MCF 10A (cell line): ENCODE results near the gene CALHM1. TPM values are rescaled to one million over a fixed set of nuclear protein-coding genes. Genes with fewer than 3 reads are reported as not detected.

ENCODE experiments used
- BruUV-seq: library from RNA; stranded (reverse); fragments of 400-500 nt; replicated peaks from 2 replicates; lab custom pipeline; 2021; lab: Mats Ljungman, UMichigan
- CTCF ChIA-PET: fragments of 300-600 bp; sonication (Branson Sonifier 250); formaldehyde crosslinking; extraction: SDS; loops from one replicate; lab custom pipeline; 2021; ENCODE audit warnings: antibody characterized with exemption, inconsistent platforms; lab: Yijun Ruan, JAX
- POLR2A ChIA-PET: fragments of 300-600, 350-650 bp; sonication (Branson Sonifier 250); formaldehyde crosslinking; extraction: SDS; loops from one replicate; lab custom pipeline; 2020; ENCODE audit warnings: antibody characterized with exemption, inconsistent platforms; lab: Yijun Ruan, JAX
- DNase-seq: peaks from one replicate; pipeline ENCODE4 v3.0.0-alpha.2; 2018; ENCODE audit not compliant: unreplicated experiment
- H3K27ac Mint-ChIP-seq: one replicate; pipeline ENCODE4 v1.8.0; 2022; ENCODE audit warnings: mild to moderate bottlenecking, low read depth, mixed read lengths; ENCODE audit not compliant: unreplicated experiment
- H3K27me3 Mint-ChIP-seq: one replicate; pipeline ENCODE4 v1.8.0; 2022; ENCODE audit warnings: mixed read lengths; ENCODE audit not compliant: insufficient read depth, unreplicated experiment
- H3K36me3 Mint-ChIP-seq: one replicate; pipeline ENCODE4 v1.8.0; 2022; ENCODE audit warnings: mild to moderate bottlenecking, moderate library complexity, mixed read lengths; ENCODE audit not compliant: insufficient read depth, unreplicated experiment
- H3K4me1 Mint-ChIP-seq: one replicate; pipeline ENCODE4 v1.8.0; 2022; ENCODE audit warnings: mixed read lengths; ENCODE audit not compliant: insufficient read depth, unreplicated experiment
- H3K4me3 Mint-ChIP-seq: one replicate; pipeline ENCODE4 v1.8.0; 2022; ENCODE audit warnings: mild to moderate bottlenecking, moderate library complexity, mixed read lengths; ENCODE audit not compliant: unreplicated experiment
- H3K9me3 Mint-ChIP-seq: one replicate; pipeline ENCODE4 v1.8.0; 2022; ENCODE audit warnings: mixed read lengths; ENCODE audit not compliant: unreplicated experiment
- intact Hi-C: fragments of 100-400 bp; cut with micrococcal nuclease; formaldehyde crosslinking; loops from 2 replicates; pipeline ENCODE4 v1.14.1; 2022
- total RNA-seq: library from RNA; stranded (reverse); gene quantifications from 2 replicates; pipeline ENCODE4 v1.2.3, GENCODE V29; 2022
- TF ChIP-seq, protein P1 (sequence below): fragments of 200-600 bp; IDR thresholded peaks from one replicate; pipeline ENCODE4 v1.8.0; 2022; ENCODE audit warnings: antibody characterized with exemption, mild to moderate bottlenecking; ENCODE audit not compliant: unreplicated experiment

CALHM1 gene
- total RNA-seq, 1 experiment from 2014 or later = not detected

DNA sequence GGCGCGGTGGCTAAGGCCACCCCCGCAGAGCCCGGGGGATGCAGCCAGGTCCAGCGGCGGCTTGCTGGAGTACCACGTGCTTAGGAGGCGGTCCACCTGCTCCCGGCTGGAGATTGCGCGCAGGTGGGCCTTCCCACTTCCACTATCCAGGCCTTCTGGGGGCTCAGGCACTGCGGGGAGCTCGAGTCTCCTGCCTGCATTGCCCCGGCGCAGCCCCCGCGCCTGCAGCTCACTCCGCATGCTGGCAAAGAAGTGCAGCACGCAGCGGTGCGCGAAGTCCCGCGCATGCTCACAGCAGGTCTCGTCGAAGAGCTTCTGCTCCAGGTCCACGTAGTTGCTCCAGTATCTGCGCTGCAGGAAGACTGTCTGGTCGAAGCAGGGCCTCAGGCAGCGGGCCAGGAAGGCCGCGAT lies 14.6 kb upstream of the CALHM1 start:
- no peaks in the 10 kb centered on the region for H3K9me3 Mint-ChIP-seq
- H3K36me3 Mint-ChIP-seq = no peaks in the 10 kb centered on the region
- H3K4me3 Mint-ChIP-seq = no peak overlapping the region
- TF ChIP-seq, protein P1, sequence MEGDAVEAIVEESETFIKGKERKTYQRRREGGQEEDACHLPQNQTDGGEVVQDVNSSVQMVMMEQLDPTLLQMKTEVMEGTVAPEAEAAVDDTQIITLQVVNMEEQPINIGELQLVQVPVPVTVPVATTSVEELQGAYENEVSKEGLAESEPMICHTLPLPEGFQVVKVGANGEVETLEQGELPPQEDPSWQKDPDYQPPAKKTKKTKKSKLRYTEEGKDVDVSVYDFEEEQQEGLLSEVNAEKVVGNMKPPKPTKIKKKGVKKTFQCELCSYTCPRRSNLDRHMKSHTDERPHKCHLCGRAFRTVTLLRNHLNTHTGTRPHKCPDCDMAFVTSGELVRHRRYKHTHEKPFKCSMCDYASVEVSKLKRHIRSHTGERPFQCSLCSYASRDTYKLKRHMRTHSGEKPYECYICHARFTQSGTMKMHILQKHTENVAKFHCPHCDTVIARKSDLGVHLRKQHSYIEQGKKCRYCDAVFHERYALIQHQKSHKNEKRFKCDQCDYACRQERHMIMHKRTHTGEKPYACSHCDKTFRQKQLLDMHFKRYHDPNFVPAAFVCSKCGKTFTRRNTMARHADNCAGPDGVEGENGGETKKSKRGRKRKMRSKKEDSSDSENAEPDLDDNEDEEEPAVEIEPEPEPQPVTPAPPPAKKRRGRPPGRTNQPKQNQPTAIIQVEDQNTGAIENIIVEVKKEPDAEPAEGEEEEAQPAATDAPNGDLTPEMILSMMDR = no peak
- H3K27ac Mint-ChIP-seq = no peak overlapping the region
- no peaks in the 10 kb centered on the region for H3K4me1 Mint-ChIP-seq
- ChIA-PET POLR2A (no interaction called here), CTCF (interaction anchor here (6.1 kb wide), 1 partner anchor 12 kb away, joined by 26 read pairs; no protein-coding TSS in a partner anchor)
- no TSS peak for BruUV-seq
- intact Hi-C loops = no loop called here
- DNase-seq = no peak
- H3K27me3 Mint-ChIP-seq = peaks cover 26% of the 10 kb centered on the region

- Mint-ChIP-seq H3K4me1 (no peaks in the 10 kb centered on the region), H3K36me3 (no peaks in the 10 kb centered on the region), H3K27me3 (peaks cover 29% of the 10 kb centered on the region), H3K27ac (no peak overlapping the region), H3K9me3 (no peaks in the 10 kb centered on the region), H3K4me3 (no peak overlapping the region)
- no peak for DNase-seq
- BruUV-seq = no TSS peak
- TF ChIP-seq, protein P1 = no peak
- CTCF ChIA-PET = interaction anchor here (0.7 to 6.1 kb wide), 3 partner anchors 9 to 73 kb away, joined by 4 to 26 read pairs (median 7); no protein-coding TSS in a partner anchor
- POLR2A ChIA-PET = interaction anchor here (1.1 kb wide), 1 partner anchor 50 kb away, joined by 3 read pairs; no protein-coding TSS in a partner anchor
- intact Hi-C loops = no loop called here
Observed at GRCh38 chr10:103472005-103472404, 13.3 kb upstream of the CALHM1 start.

DNA sequence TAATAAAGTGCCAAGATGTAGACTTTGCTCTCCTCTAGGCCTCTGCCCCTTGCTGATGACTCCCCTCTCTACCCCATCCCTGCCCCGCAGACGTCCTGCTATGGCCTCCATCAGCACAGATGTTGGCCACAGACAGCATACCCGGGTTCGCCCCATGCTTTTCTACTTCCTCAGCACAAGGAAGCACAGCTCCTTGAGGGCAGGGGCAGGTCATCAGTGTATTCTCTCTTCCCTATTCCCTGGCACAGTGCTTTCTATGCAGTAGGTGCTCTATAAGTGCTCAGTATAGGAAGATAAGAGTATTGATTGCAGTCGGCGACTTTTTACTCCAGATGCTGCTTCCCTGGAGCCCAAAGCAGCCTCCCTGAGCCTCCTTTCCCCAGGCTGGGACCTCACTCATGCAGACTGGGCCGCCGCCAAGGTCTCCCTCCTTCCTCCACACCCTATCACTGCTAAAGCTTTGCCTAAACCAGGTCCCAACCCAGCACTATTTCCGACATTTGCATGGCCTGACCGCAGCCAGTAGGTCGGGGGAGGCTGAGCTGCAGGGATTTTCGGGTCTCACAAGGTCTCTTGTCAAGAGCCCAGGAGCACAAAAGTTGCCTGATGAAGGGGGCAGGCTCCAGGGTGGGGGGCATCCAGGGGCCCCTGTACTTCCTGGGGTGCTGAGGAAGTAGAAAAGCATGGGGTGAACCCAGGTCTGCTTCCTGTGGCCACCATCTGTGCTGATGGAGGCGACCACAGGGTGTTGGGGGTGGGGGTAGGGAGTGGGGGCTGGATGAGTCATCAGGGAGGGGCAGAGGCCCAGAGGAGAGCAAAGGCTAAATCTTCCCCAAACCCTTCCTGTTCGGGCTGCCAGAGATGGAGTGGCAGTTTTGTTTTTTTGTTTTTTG lies 12.3 kb upstream of the CALHM1 start:
- POLR2A ChIA-PET = no interaction called here

GRCh38 chr10:103469201-103469600 lies 10.5 kb upstream of the CALHM1 start:
- no peaks in the 10 kb centered on the region for H3K9me3 Mint-ChIP-seq
- no peak for DNase-seq
- H3K4me3 Mint-ChIP-seq = no peak overlapping the region
- BruUV-seq = no TSS peak
- H3K36me3 Mint-ChIP-seq = no peaks in the 10 kb centered on the region
- H3K27ac Mint-ChIP-seq = no peak overlapping the region
- H3K27me3 Mint-ChIP-seq = peaks cover 29% of the 10 kb centered on the region
- TF ChIP-seq, protein P1 = no peak
- intact Hi-C loops = no loop called here
- H3K4me1 Mint-ChIP-seq = no peaks in the 10 kb centered on the region
- POLR2A ChIA-PET = no interaction called here
- CTCF ChIA-PET = interaction anchor here (0.7 kb wide), 1 partner anchor 14 kb away, joined by 3 read pairs; no protein-coding TSS in a partner anchor

More for the DNA sequence above, 12.3 kb upstream of the CALHM1 start:
- Mint-ChIP-seq H3K4me1 (no peaks in the 10 kb centered on the region), H3K27me3 (peaks cover 29% of the 10 kb centered on the region), H3K9me3 (no peaks in the 10 kb centered on the region), H3K4me3 (no peak overlapping the region), H3K36me3 (no peaks in the 10 kb centered on the region), H3K27ac (no peak overlapping the region)
- TF ChIP-seq, protein P1 = no peak
- no peak for DNase-seq
- intact Hi-C loops = no loop called here
- BruUV-seq = no TSS peak
- CTCF ChIA-PET = interaction anchor here (6.1 kb wide), 1 partner anchor 14 kb away, joined by 26 read pairs; no protein-coding TSS in a partner anchor
